NOMO-1 (cell line): Measurements from ENCODE around the gene CHSY1.
A peak's percentile ranks its signal among the peaks of the same experiment; 100 is the strongest.
"Not testable (repeated sequence)": the region's sequence is repeated elsewhere in the genome, so short reads cannot be mapped to it uniquely, and the experiment has no call there.

Experiments used
- DNase-seq, 2 experiments: peaks; one replicate each; lab custom pipeline; 2025; ENCODE audit not compliant: unreplicated experiment in 2 of 2; lab: John Stamatoyannopoulos, UW

The CHSY1 gene

DNA sequence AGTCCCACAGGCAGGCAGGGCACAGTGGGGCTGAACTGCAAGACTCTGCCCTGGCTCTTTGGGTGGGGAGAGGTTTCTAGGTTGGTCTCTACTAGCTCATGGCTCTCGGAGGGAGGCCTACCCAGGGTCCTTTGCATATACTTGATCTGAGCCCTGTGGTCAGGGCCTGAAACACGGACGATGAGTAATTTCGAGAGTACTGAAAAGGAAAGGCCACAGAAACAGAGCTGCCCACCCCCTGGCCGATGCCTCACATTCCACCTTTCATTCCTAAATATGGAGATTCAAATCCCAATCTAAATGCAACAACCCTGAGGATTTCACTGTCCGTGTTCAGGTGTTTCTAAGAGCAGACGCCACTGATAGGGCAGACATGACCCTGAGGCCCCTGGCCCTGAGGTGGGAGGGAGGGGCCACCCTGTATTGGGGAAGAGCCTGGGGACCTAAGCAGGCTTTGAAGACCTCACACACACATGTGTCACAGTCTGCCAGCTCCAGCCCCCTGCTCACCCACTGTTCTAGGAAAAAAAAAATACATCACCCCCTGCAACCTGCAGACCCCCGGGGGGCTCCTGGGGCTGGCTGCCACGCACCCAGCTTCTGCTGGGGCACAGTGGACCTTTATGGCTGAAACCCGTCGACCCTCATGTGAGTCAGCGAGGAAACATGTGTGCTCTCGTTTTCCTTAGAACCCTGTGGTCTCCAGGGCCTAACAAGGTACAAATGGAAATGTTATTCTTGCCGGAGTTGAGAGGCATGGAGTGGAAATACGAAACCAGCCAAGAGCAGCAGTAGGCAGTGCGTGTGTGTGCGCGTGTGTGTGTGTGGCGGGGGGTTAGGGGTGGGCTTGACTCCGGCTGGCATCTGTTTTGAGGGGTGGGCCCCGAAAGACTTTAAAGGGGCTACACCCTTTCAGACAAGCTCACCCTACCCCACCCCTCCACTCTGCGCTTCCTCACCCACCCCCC is 112.7 kb downstream of the CHSY1 start:
- no peak for DNase-seq

DNA sequence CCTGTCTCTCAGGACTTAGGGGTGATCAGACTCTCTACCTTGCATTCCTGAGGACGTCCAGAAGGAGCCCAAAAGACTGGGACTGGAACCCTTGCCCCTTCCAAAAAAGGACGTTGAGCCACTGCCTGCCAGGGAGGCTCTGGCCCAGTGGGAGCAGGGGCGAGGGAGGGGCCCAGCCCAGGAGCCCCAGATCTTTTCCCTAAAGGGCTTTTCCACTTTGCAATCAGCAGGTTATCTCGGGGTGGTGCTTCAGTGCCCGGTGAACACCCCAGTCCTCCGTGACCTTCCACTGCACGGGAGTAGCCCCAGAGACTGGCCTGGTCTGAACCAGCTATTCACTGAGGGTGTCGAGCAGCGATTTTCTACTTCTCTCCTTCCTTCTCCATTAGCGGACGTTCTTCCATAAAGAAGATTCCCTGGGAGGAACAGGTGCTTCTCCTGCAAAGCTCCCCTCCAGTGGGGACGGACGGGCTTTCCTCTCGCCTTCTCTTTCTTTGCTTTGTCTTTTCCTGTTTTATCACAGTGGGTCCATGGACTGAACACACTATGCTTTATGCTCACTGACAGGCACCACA is 113.7 kb downstream of the CHSY1 start:
- DNase-seq = no peak

DNA sequence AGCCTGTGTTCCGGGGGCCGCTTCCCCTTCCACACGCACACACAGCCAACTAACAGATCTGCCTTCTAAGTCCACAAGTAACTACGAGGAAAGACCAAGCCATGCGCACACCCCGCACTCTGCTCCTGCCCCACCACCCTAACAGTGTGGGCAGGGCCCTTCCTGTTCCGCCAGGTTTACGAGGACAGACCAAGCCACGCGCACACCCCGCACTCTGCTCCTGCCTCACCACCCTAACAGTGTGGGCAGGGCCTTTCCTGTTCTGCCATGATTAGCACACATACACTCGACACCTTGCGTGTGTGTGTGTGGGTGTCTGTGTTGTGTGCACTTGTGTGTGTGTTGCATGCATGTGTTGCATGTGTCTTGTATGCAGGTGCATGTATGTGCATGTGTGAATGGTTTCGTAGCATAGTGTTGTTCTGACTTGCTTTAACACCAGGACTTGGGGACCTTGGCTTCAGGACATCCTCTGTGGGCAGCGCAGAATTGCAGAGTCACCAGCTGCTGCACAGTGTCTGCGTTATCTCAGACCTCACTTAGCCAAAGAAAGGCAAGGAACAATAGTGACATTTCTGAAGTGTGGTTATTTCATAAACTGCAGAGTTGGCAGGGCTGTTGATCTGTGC is 114.4 kb downstream of the CHSY1 start:
- peak; percentile 64 to 75 for DNase-seq

DNA sequence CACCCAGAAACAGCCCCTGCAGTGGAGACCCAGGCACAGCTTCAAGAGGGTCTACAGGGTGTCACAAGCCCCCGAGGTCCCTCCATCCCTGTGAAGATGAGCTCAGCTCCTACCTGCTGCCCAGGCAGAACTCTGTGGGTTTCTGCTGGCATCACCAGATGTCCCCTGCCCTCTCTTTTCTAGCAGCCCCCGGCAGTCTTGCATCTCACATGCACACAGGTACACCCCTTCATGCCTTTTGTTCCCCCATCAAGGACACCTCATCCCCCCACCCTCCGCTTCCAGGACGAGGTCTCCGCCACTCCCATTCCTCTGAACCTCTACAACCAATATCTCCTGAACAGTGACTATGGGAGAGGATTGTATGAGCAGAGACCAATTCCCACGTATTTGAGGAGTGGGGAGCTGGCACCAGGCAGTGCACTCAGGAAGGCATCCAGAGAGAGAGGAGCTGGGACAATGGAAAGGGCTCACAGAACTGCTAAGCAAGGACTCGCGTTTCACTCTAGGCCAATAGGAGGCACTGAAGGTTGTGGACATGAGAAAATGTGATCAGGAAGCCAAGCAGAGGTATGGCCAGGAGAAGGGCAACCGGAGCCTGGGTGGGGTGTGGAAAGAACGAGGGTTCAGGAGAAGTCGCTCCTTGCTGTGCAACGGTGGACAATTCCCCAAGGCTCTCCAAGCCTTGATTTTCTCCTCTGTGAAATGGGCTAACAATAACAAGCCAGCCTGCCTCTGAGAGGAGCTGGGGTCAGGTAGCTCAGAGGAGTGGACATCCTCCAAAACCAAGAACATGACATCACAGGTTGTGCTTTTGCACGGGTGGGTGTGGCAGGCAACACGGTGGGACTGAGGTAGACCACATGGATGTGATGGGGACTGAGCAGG is 115.2 kb downstream of the CHSY1 start:
- DNase-seq = no peak

DNA sequence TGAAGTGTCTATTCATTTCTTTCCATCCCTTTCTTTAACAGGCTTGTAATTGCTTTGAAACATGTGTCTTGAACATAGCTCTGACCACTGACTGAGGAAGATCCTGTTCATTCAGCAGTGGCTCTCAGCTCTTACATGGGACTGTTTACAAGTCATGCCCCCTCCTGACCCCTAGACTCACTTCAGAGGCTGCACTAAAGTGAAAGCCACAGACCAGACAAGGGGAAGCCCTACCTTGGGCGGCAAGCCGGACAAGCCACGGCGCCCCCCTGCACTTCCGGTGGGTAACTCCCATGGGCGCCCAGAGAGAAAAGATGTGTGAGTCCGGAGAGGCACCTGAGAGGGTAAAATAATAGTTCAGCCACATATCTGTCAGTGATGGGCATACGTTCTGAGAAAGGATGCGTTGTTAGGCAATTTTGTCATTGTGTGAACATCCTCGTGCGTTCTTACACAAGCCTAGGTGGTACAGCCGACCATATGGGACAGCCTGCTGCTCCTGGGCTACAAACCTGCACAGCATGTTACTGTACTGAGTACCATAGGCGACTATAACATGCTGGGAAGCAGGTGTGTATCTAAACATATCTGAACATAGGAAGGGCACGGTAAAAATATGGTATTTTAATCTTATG is 116.2 kb downstream of the CHSY1 start:
- no peak for DNase-seq

DNA sequence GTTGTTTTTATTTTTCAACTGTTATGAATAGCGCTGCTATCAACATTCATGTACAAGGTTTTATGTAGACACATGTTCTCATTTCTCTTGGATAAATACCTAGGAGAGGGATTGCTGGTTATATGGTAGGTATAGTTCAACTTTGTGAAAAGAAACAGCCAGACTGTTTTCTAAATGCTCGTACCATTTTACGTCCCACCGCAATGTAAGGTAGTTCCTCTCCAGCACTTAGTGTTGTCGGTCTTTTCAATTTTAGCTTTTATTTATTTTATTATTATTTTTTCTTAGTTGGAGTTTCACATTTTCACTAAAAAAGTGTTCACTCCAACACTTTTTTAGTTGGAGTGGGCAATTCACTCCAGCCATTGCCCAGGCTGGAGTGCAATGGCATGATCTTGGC is 117.1 kb downstream of the CHSY1 start:
- no peak for DNase-seq

DNA sequence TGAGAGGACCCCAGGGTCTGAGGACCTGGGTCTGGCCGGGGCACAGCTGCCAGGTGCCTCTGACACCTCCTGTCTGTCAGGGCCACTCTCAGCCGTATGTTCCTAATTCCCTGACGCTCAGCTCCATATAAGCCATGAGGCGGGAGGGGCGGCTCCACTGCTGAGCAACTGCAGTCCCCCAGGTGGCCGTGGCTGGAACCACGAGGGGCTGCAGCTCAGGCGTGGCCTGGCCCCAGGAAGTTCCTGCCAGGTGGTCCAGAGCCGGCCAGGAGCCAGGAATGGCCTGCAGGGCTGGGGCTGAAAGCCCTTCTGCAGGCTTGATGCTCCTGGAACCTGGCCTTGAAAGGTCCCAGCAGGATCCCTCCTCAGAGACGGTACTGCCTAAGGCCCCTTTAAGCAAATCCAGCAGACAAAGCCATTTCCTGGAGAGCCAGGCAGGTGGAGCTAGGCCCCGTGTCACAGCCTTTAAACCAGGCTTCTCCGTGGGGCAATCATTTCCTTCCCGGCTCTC is 118.0 kb downstream of the CHSY1 start:
- DNase-seq = no peak

DNA sequence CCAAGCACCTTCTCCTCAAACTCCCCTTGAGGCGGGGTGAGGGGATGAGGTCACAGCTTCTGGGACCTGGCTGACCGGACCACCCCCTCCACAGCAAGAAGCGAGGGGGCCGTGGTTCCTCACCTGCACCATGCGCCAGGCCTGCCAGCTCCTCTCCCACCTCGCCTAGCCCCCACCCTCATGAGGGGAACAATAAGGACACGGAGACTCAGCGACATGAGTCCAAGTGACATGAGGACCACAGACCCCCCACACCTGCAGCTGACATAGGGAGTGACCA is 118.7 kb downstream of the CHSY1 start:
- DNase-seq = no peak

DNA sequence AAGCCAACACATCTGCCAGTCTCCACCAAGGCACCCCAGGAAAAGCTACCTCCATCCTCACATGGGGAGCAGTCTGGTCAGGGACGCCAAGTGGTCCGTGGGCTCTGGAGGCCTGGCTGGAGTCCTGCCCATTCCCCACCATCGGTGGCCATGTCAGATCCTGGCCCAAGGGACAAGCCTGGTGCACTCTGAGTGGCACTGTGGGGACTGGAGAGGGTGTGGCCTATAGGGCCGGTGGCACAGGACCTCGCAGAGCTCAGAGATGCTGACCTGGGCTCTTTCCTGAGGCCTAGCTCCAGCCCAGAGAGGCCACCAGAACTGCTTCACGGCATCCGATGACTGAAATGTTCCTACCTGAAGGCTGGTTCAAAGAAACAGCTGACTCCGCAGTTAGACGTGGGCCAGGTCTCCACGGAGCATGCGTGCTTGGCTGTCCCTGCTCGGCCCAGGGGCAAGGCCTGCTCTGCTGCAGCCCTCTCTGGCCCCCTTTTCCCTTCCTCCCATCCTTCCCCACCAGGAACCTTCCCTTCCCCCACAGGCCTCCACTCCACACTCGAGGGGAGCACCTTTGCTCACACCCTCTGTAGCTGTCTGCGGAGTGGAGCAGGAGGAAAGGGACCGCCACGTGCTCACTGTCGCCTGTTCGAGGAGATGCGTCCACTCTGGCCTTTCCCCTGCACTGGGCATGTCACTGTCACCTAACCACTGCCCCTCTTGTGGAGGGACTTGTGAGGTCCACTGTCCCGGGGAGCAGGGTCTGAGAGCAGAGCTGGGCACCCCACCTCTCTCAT is 119.3 kb downstream of the CHSY1 start:
- no peak for DNase-seq

DNA sequence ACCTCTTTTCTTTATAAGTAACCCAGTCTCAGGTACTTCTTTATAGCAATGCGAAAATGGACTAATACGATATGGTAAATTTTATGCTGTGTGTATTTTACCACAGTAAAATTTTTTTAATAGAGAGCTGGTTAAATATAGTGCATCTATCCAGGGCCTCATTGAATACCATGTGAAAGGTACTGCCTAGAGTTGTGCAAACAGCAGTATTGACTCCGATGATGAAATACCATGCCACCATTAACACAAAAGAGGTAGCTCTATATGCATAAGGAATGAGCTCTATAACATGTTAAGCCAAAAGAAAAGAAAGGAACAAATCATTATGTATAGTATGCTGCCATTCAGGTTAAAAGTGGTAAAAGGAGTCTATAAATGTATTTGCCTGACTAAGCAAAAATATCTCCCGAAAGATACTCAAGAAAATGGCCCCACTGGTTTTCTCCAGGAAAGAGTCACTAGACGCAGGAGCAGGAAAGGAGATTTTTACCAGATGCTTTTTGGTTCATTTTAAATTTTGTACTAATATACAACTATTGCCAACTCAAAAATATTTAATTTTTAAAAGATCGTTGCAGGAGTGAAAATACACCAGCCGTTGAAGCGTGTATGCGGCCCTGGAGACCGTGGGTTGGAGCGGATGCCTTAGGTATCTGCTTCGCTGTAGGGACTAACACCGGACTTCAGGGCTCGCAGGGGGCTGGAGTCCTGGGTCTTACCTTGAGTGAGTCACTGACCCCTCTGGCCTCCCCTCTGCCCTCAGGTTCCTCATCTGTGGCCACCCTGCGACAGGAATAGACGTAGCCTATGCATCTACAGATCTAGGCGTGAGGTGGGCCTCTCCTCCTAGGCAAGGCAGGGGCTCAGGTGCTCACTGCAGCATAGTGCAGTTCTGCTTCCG is 120.1 kb downstream of the CHSY1 start:
- peak in 1 of 2 experiments; percentile 13 for DNase-seq

DNA sequence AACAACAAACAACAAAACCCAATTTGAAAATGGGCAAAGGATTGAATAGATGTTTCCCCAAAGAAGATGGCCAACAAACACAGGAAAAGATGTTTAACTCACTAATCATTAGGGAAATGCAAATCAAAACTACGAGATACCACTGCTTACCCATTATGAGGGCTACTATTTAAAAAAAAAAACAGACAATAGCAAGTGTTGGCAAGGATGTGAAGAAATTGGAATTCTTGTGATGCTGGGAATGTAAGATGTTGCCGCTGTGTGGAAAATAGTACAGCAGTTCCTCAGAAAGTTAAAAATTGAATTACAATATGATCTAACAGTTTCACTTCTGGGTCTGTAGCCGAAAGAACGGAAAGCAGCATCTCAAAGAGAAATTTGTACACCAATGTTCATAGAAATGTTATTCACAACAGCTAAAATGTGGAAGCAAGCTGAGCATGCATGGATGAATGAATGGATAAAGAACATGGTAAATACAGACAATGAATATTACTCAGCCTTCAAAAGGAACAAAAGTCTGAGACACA is 121.9 kb downstream of the CHSY1 start:
- DNase-seq = peak; percentile 6 to 60

DNA sequence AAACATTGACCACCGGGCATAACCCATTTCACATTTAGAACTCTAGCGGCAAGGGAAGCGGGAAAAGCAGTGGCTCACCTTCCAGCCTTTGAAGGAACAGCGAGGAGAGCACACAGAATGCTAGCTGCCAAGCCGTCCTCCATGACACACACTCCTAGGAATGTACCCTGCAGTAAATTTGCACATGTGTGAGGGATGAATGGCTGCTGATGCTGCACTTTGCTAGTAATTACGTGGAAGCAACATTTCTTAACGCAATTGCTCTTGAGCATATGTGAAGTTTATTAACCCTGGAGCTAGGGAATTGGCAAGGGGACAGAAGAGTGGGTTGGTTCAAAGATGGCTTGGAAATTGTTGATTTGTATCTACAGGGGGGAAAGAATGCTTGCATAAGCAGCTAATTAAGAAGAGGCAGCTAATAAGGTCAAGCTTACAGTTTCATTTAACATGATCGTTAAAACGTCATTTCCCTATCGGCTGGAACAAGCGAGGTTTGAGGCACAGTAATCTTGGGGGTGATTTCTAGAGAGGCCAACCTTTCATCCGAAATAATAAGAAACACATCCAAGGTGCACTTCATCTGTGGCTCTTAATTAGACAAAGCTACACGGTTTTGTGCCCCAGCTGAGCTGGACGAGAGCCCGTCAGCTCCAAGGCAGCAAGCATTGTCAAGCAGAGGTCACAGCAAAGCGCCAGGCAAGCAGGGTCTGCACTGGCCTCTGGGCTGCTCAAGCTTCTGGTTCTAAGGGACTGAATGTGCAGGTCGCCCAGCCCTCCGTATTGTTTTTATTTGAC is 123.4 kb downstream of the CHSY1 start:
- DNase-seq = peak in 1 of 2 experiments; percentile 26

DNA sequence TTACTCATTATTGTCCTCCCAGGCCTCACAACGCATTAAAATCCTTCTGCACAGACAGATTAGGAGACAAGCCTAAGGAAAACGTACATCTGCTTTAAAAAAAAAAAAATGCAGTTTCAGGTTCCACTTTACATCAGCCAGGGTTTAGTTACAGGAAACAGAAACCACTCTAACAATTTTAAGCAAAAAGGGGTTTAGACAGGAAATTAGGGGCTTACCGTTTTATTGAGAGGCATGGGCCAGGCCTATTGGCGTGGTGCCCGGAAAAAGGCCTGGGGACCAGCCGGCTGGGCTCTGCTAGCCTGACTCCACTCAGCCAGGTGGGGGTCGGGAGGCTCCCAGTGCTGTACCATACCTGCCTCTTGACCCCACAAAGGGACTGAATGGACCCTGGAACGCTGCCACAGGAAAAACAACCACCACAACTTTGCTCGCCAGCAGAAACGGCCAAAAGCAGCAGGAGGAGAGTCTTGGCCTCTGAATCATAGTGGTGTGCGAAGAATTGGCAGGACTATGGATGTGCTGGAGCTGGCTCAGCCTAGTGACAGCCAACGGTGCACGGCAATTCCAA is 124.3 kb downstream of the CHSY1 start:
- DNase-seq = peak; percentile 80

DNA sequence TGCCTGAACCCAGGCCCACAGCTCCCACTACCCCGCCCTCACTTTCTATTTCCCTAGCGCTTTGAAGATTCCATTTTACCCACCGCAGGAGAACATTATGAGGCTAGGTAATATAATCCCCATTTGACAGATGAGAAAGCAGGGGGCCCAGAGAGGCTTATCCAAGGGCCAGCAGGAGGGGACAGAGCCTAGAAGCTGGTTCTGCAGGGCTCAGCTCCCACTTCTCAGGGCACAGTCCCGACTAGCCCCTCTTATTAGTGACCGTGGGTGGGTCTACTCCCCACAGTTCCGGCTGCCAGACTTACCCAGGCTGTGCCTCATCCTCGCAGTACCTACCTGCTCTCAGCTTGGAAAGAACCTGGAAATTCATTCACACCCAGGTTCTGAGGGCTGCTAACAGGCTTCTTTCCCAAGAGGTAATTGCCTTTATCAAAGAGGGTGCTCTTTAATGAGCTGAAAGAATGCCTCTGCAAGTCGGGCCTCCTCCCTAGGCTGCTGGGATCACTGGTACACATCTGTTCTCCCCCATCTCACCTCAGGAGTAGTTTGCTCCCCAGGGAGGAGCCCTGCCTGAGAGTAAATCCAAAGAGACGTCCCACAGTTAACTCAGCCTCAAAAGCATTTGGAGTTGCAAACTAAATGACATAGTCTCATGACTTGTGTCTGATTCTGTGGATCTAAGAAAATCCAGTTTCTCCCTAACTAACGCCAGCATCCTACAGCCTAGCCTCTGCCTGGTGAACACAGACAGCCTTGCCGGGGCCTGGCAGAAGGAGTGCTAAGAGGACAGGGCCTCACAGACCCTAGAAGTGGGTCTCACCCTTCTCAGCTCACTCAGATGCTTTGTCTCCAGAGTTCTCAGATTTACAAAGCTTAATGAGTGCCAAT is 125.0 kb downstream of the CHSY1 start:
- peak in 1 of 2 experiments; percentile 69 for DNase-seq

DNA sequence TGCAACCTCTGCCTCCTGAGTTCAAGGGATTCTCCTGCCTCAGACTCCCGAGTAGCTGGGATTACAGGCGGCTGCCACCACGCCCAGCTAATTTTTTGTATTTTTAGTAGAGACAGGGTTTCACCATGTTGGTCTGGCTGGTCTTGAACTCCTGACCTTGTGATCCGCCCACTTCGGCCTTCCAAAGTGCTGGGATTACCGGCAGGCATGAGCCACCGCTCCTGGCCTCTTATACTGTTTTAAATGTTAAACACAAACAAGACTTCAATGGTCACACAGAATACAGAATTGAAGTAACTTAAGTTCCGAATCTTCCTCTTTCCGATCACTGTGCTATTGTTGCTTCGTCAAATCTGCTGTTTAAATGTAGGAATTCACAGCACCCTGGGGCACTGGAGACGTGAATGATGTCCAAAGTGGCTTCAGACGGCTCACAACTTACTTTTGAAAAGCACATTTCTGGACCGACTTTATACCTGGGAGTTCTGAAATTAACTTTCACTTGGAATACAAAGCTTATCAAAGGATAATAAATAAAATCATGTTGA is 125.9 kb downstream of the CHSY1 start:
- not testable (repeated sequence) for DNase-seq
